CD4-positive, CD25-positive, alpha-beta regulatory T cell (primary cell): ENCODE results near the gene AGGF1. TPM values are rescaled to one million over a fixed set of nuclear protein-coding genes. Genes with fewer than 3 reads are reported as not detected.
"Not testable (repeated sequence)": the region's sequence is repeated elsewhere in the genome, so short reads cannot be mapped to it uniquely, and the experiment has no call there.

Experiments used
- ATAC-seq, 2 donors: fragments of 150-1000 bp; cut with Tn5 transposase; one replicate each; pipeline ENCODE4 v1.10.0; 2021; ENCODE audit warnings: low read depth in 2 of 2, moderate number of reproducible peaks in 2 of 2, moderate library complexity in 1 of 2
- DNase-seq, 3 donors: peaks; one replicate each; pipeline versions ENCODE4 v3.0.0 to v3.0.0-alpha.2; 2012 to 2022; ENCODE audit warnings: mixed read lengths in 1 of 3
- H3K27ac ChIP-seq: one replicate; pipeline ENCODE4 v1.7.0; 2013; ENCODE audit warnings: mild to moderate bottlenecking, low read length; ENCODE audit not compliant: insufficient read depth, poor library complexity, severe bottlenecking
- H3K27me3 ChIP-seq: one replicate; pipeline ENCODE4 v1.7.0; 2013; ENCODE audit warnings: low read length; ENCODE audit not compliant: control insufficient read depth, insufficient read depth
- H3K36me3 ChIP-seq: one replicate; pipeline ENCODE4 v1.7.0; 2013; ENCODE audit warnings: mild to moderate bottlenecking, low read length, moderate library complexity; ENCODE audit not compliant: control insufficient read depth, insufficient read depth
- H3K4me1 ChIP-seq: 2 replicates; pipeline ENCODE4 v1.7.0; 2013; ENCODE audit warnings: mild to moderate bottlenecking, low read length; ENCODE audit not compliant: insufficient read depth, control insufficient read depth, poor library complexity, severe bottlenecking
- H3K4me3 ChIP-seq: one replicate; pipeline ENCODE4 v1.7.0; 2013; ENCODE audit warnings: low read depth, mild to moderate bottlenecking, low read length, moderate library complexity
- H3K9me3 ChIP-seq, 2 experiments: 1 replicate in 1 of 2; 2 replicates in 1 of 2; pipeline ENCODE4 v1.7.0; 2013; ENCODE audit warnings: low read length in 2 of 2, mild to moderate bottlenecking in 1 of 2, moderate library complexity in 1 of 2; ENCODE audit not compliant: control insufficient read depth in 2 of 2
- H3K27ac Mint-ChIP-seq, 3 donors: one replicate each; pipeline ENCODE4 v1.8.0; 2020 to 2022; ENCODE audit warnings: mild to moderate bottlenecking in 3 of 3, mixed read lengths in 3 of 3, moderate library complexity in 2 of 3
- H3K27me3 Mint-ChIP-seq: one replicate; pipeline ENCODE4 v1.8.0; 2022; ENCODE audit warnings: mild to moderate bottlenecking, mixed read lengths
- H3K36me3 Mint-ChIP-seq: one replicate; pipeline ENCODE4 v1.8.0; 2020; ENCODE audit warnings: mixed read lengths
- H3K4me1 Mint-ChIP-seq, 4 donors: one replicate each; pipeline ENCODE4 v1.8.0; 2020 to 2022; ENCODE audit warnings: mixed read lengths in 4 of 4, mild to moderate bottlenecking in 1 of 4
- H3K4me3 Mint-ChIP-seq, 4 donors: one replicate each; pipeline ENCODE4 v1.8.0; 2020 to 2022; ENCODE audit warnings: mild to moderate bottlenecking in 4 of 4, mixed read lengths in 4 of 4, moderate library complexity in 3 of 4
- H3K9me3 Mint-ChIP-seq, 7 donors: one replicate each; pipeline ENCODE4 v1.8.0; 2020 to 2022; ENCODE audit warnings: mixed read lengths in 7 of 7, mild to moderate bottlenecking in 3 of 7, moderate library complexity in 2 of 7
- polyA plus RNA-seq, 4 donors: library from polyadenylated mRNA; unstranded; fragments of 300-500 nt; fragmentation: Illumina TruSeq; gene quantifications; one replicate each; pipeline ENCODE4 v1.2.3, GENCODE V29; 2021
- total RNA-seq: library from RNA; stranded (reverse); gene quantifications from one replicate; pipeline ENCODE4 v1.2.3, GENCODE V29; 2022

AGGF1 gene
- total and polyA plus RNA-seq, 5 donors from 2014 or later: 17.6 to 35.3 (median 27.3) TPM

- H3K9me3 ChIP-seq: no peaks in the 10 kb centered on the region
- DNase-seq (no peak), ATAC-seq (no peak)
- no peak overlapping the region for H3K27ac ChIP-seq
- H3K27me3 ChIP-seq: peaks cover 3% of the 10 kb centered on the region
- no peaks in the 10 kb centered on the region for H3K4me1 ChIP-seq
- Mint-ChIP-seq H3K9me3 (peaks cover 0 to 2% (median 0%) of the 10 kb centered on the region in 7 donors), H3K4me3 (no peak overlapping the region), H3K4me1 (no peaks in the 10 kb centered on the region), H3K27ac (peak overlapping the region in 1 of 3 donors; percentile 44), H3K36me3 (no peaks in the 10 kb centered on the region), H3K27me3 (no peaks in the 10 kb centered on the region)
- no peaks in the 10 kb centered on the region for H3K36me3 ChIP-seq
- H3K4me3 ChIP-seq: no peak overlapping the region
Observed at GRCh38 chr5:77095189-77095588, 65.0 kb downstream of the AGGF1 start.

- H3K27me3 ChIP-seq: peaks cover 3% of the 10 kb centered on the region
- no peaks in the 10 kb centered on the region for H3K27me3 Mint-ChIP-seq
- no peaks in the 10 kb centered on the region for H3K36me3 ChIP-seq
- H3K27ac Mint-ChIP-seq: no peak overlapping the region
- H3K9me3 ChIP-seq: no peaks in the 10 kb centered on the region
- no peaks in the 10 kb centered on the region for H3K36me3 Mint-ChIP-seq
- DNase-seq (no peak), ATAC-seq (no peak)
- no peak overlapping the region for H3K27ac ChIP-seq
- no peak overlapping the region for H3K4me3 Mint-ChIP-seq
- H3K4me1 ChIP-seq: no peaks in the 10 kb centered on the region
- H3K4me1 Mint-ChIP-seq: no peaks in the 10 kb centered on the region
- H3K9me3 Mint-ChIP-seq: no peaks in the 10 kb centered on the region
- no peak overlapping the region for H3K4me3 ChIP-seq
Observed at GRCh38 chr5:77101298-77101697, 71.1 kb downstream of the AGGF1 start.

GRCh38 chr5:77102549-77102948, 72.3 kb downstream of the AGGF1 start:
- Mint-ChIP-seq H3K36me3 (no peaks in the 10 kb centered on the region), H3K4me1 (no peaks in the 10 kb centered on the region), H3K27me3 (no peaks in the 10 kb centered on the region), H3K9me3 (peaks cover 0 to 3% (median 0%) of the 10 kb centered on the region in 7 donors), H3K4me3 (no peak overlapping the region), H3K27ac (no peak overlapping the region)
- no peak overlapping the region for H3K27ac ChIP-seq
- H3K36me3 ChIP-seq: no peaks in the 10 kb centered on the region
- DNase-seq (no peak), ATAC-seq (no peak)
- no peaks in the 10 kb centered on the region for H3K4me1 ChIP-seq
- no peak overlapping the region for H3K4me3 ChIP-seq
- H3K9me3 ChIP-seq: no peaks in the 10 kb centered on the region
- H3K27me3 ChIP-seq: peaks cover 3% of the 10 kb centered on the region

GRCh38 chr5:77103457-77103856, 73.3 kb downstream of the AGGF1 start:
- no peaks in the 10 kb centered on the region for H3K9me3 ChIP-seq
- Mint-ChIP-seq H3K27me3 (no peaks in the 10 kb centered on the region), H3K27ac (no peak overlapping the region), H3K36me3 (no peaks in the 10 kb centered on the region), H3K9me3 (peaks cover 0 to 3% (median 0%) of the 10 kb centered on the region in 7 donors), H3K4me3 (no peak overlapping the region), H3K4me1 (no peaks in the 10 kb centered on the region)
- no peak overlapping the region for H3K27ac ChIP-seq
- no peaks in the 10 kb centered on the region for H3K27me3 ChIP-seq
- no peak overlapping the region for H3K4me3 ChIP-seq
- no peaks in the 10 kb centered on the region for H3K4me1 ChIP-seq
- no peak for DNase-seq
- ATAC-seq: no peak
- no peaks in the 10 kb centered on the region for H3K36me3 ChIP-seq

- Histone ChIP-seq H3K27me3 (peaks cover 3% of the 10 kb centered on the region), H3K4me1 (no peaks in the 10 kb centered on the region), H3K36me3 (no peaks in the 10 kb centered on the region), H3K9me3 (no peaks in the 10 kb centered on the region), H3K27ac (no peak overlapping the region), H3K4me3 (no peak overlapping the region)
- H3K9me3 Mint-ChIP-seq: peaks cover 0 to 3% (median 0%) of the 10 kb centered on the region in 7 donors
- H3K27me3 Mint-ChIP-seq: no peaks in the 10 kb centered on the region
- no peak for ATAC-seq
- H3K4me1 Mint-ChIP-seq: no peaks in the 10 kb centered on the region
- H3K27ac Mint-ChIP-seq: no peak overlapping the region
- no peaks in the 10 kb centered on the region for H3K36me3 Mint-ChIP-seq
- no peak overlapping the region for H3K4me3 Mint-ChIP-seq
- no peak for DNase-seq
Observed at GRCh38 chr5:77104813-77105212, 74.6 kb downstream of the AGGF1 start.

- not testable (repeated sequence) for H3K27ac ChIP-seq, H3K4me1 ChIP-seq, H3K27ac Mint-ChIP-seq, H3K4me3 Mint-ChIP-seq, H3K4me1 Mint-ChIP-seq, H3K27me3 Mint-ChIP-seq, H3K27me3 ChIP-seq, DNase-seq, ATAC-seq, H3K4me3 ChIP-seq, H3K36me3 Mint-ChIP-seq, H3K36me3 ChIP-seq, H3K9me3 Mint-ChIP-seq, H3K9me3 ChIP-seq
Observed at GRCh38 chr5:77107035-77107434, 76.8 kb downstream of the AGGF1 start.

Other genes starting within 250 kb of the AGGF1 start
- gene F2RL1, start 211.4 kb upstream of the AGGF1 start, total RNA-seq: 1.6 TPM
- gene F2RL1, start 211.4 kb upstream of the AGGF1 start, polyA plus RNA-seq: 1 to 10 TPM; 2.1 to 9.9 (median 6.3) TPM
- gene S100Z, start 180.4 kb upstream of the AGGF1 start, total RNA-seq: 1.7 TPM
- 1 to 10 TPM in 3 of 4 donors, under 1 TPM in 1; 0.72 to 4.0 (median 1.4) TPM for gene S100Z, start 180.4 kb upstream of the AGGF1 start, polyA plus RNA-seq
- 2.5 TPM for gene CRHBP, start 77.4 kb upstream of the AGGF1 start, total RNA-seq
- not detected for gene CRHBP, start 77.4 kb upstream of the AGGF1 start, polyA plus RNA-seq
- gene ZBED3, start 56.9 kb downstream of the AGGF1 start, total RNA-seq: 0.59 TPM
- under 1 TPM; 0.07 to 0.25 (median 0.15) TPM for gene ZBED3, start 56.9 kb downstream of the AGGF1 start, polyA plus RNA-seq
- not detected for gene PDE8B, start 180.3 kb downstream of the AGGF1 start, total RNA-seq
- gene PDE8B, start 180.3 kb downstream of the AGGF1 start, polyA plus RNA-seq: under 1 TPM in 2 of 4 donors, not detected in 2; 0.03 to 0.09 TPM